BLaER1 treated with 17β-estradiol and CSF1 and Interleukin-3, amounts not matched to agents 10 nM and 100 nM (cell line): ENCODE results near the gene PKP1.

Source experiments
- H3K27ac ChIP-seq, 11 experiments: shearing (Covaris generic); formaldehyde crosslinking; 2 replicates each; pipeline ENCODE4 v1.8.1; 2022
- H3K27me3 ChIP-seq, 11 experiments: shearing (Covaris generic); formaldehyde crosslinking; 2 replicates each; pipeline ENCODE4 v1.8.1; 2022
- H3K36me3 ChIP-seq, 11 experiments: shearing (Covaris generic); formaldehyde crosslinking; 2 replicates each; pipeline ENCODE4 v1.8.1; 2022
- H3K4me1 ChIP-seq, 10 experiments: shearing (Covaris generic); formaldehyde crosslinking; 2 replicates each; pipeline ENCODE4 v1.8.1; 2022
- H3K4me2 ChIP-seq, 11 experiments: shearing (Covaris generic); formaldehyde crosslinking; 2 replicates each; pipeline ENCODE4 v1.8.1; 2022
- H3K4me3 ChIP-seq, 10 experiments: shearing (Covaris generic); formaldehyde crosslinking; 2 replicates each; pipeline ENCODE4 v1.8.1; 2022
- H3K9ac ChIP-seq, 11 experiments: shearing (Covaris generic); formaldehyde crosslinking; 2 replicates each; pipeline ENCODE4 v1.8.1; 2022
- H3K9me3 ChIP-seq, 11 experiments: shearing (Covaris generic); formaldehyde crosslinking; replicated peaks in 1 of 11; 2 replicates each; pipeline ENCODE4 v1.8.1; 2022
- H4K20me1 ChIP-seq, 11 experiments: shearing (Covaris generic); formaldehyde crosslinking; 2 replicates each; pipeline ENCODE4 v1.8.1; 2022
- Cebpa-rat ChIP-seq, 11 experiments: shearing (Covaris generic); IDR thresholded peaks; 2 replicates each; pipeline ENCODE4 v1.8.1; 2022

Gene PKP1

GRCh38 chr1:201376464-201377374, 93.4 kb downstream of the PKP1 start:
- H3K27me3 ChIP-seq = no peaks in the 10 kb centered on the region
- H3K4me3 ChIP-seq = no peak overlapping the region
- H3K27ac ChIP-seq = no peak overlapping the region
- no peak overlapping the region for H3K9ac ChIP-seq
- peaks cover 0 to 17% (median 9%) of the 10 kb centered on the region in 10 experiments; a peak in 12 of 20 replicates for H3K4me1 ChIP-seq
- H3K4me2 ChIP-seq = no peak overlapping the region
- H4K20me1 ChIP-seq = no peaks in the 10 kb centered on the region; a peak in 1 of 22 replicates
- H3K36me3 ChIP-seq = no peaks in the 10 kb centered on the region
- no peaks in the 10 kb centered on the region for H3K9me3 ChIP-seq
- TF ChIP-seq Cebpa-rat (IDR thresholded peaks at IDR 0.05) = no peak

- Histone ChIP-seq H3K9ac (no peak within 1 kb of the TSS), H3K4me3 (no peak within 1 kb of the TSS), H3K4me2 (no peak within 1 kb of the TSS), H3K4me1 (peaks cover 0 to 10% (median 3%) of the 10 kb centered on the region in 10 experiments; a peak in 6 of 20 replicates), H3K27ac (no peak within 1 kb of the TSS), H3K36me3 (no peaks in the 10 kb centered on the region), H3K9me3 (no peaks in the 10 kb centered on the region), H4K20me1 (no peaks in the 10 kb centered on the region; a peak in 1 of 22 replicates), H3K27me3 (no peaks in the 10 kb centered on the region)
- TF ChIP-seq Cebpa-rat (IDR thresholded peaks at IDR 0.05) = no peak
These were observed 94.3 kb downstream of the PKP1 start, which contains the start of gene TNNT2 for GRCh38 chr1:201377611-201378092. Gene TNNT2 (minus strand): TSS chr1:201377680. CDS start chr1:201373254, 4,426 bp downstream.

- no peaks in the 10 kb centered on the region for H3K36me3 ChIP-seq
- H3K27ac ChIP-seq = no peak overlapping the region
- TF ChIP-seq Cebpa-rat (IDR thresholded peaks at IDR 0.05) = no peak
- H3K9me3 ChIP-seq = no peaks in the 10 kb centered on the region
- H3K9ac ChIP-seq = no peak overlapping the region
- no peak overlapping the region for H3K4me2 ChIP-seq
- H3K4me1 ChIP-seq = peaks cover 0 to 10% (median 3%) of the 10 kb centered on the region in 10 experiments; a peak in 6 of 20 replicates
- no peaks in the 10 kb centered on the region for H3K27me3 ChIP-seq
- H4K20me1 ChIP-seq = no peaks in the 10 kb centered on the region; a peak in 1 of 22 replicates
- no peak overlapping the region for H3K4me3 ChIP-seq
These were observed 95.5 kb downstream of the PKP1 start for GRCh38 chr1:201378804-201379203.

- Histone ChIP-seq H3K4me1 (peaks cover 0 to 10% (median 3%) of the 10 kb centered on the region in 10 experiments; a peak in 6 of 20 replicates), H3K9ac (no peak overlapping the region), H3K27me3 (no peaks in the 10 kb centered on the region), H3K36me3 (no peaks in the 10 kb centered on the region), H3K27ac (no peak overlapping the region), H3K4me3 (no peak overlapping the region), H3K9me3 (no peaks in the 10 kb centered on the region), H3K4me2 (no peak overlapping the region), H4K20me1 (no peaks in the 10 kb centered on the region; a peak in 1 of 22 replicates)
- no peak for TF ChIP-seq Cebpa-rat (IDR thresholded peaks at IDR 0.05)
These were observed 96.5 kb downstream of the PKP1 start for GRCh38 chr1:201379733-201380242.

GRCh38 chr1:201381130-201381529, 97.8 kb downstream of the PKP1 start:
- Histone ChIP-seq H3K4me2 (no peak overlapping the region), H4K20me1 (peaks cover 0 to 6% (median 0%) of the 10 kb centered on the region in 11 experiments; a peak in 2 of 22 replicates), H3K9me3 (no peaks in the 10 kb centered on the region), H3K9ac (no peak overlapping the region), H3K27me3 (no peaks in the 10 kb centered on the region), H3K27ac (no peak overlapping the region), H3K36me3 (no peaks in the 10 kb centered on the region), H3K4me3 (no peak overlapping the region), H3K4me1 (peaks cover 0 to 4% (median 0%) of the 10 kb centered on the region in 10 experiments; a peak in 1 of 20 replicates)
- TF ChIP-seq Cebpa-rat (IDR thresholded peaks at IDR 0.05) = no peak
